Mesothelial cell of epicardium (in vitro differentiated cells): ENCODE data around the gene GIMAP4. TPM values are rescaled to one million over a fixed set of nuclear protein-coding genes. Genes with fewer than 3 reads are reported as not detected.

Experiments used
- DNase-seq, 2 experiments: peaks; one replicate each; pipeline ENCODE4 v3.0.0; 2021; ENCODE audit warnings: low spot score in 2 of 2; ENCODE audit not compliant: unreplicated experiment in 2 of 2
- H3K27ac Mint-ChIP-seq: 2 replicates; pipeline ENCODE4 v1.8.0; 2021; ENCODE audit warnings: mixed read lengths
- H3K27me3 Mint-ChIP-seq: 2 replicates; pipeline ENCODE4 v1.8.0; 2021; ENCODE audit warnings: low read depth, mixed read lengths
- H3K36me3 Mint-ChIP-seq: 2 replicates; pipeline ENCODE4 v1.8.0; 2021; ENCODE audit warnings: mixed read lengths
- H3K4me1 Mint-ChIP-seq: 2 replicates; pipeline ENCODE4 v1.8.0; 2021; ENCODE audit warnings: mixed read lengths
- H3K4me3 Mint-ChIP-seq: 2 replicates; pipeline ENCODE4 v1.8.0; 2021; ENCODE audit warnings: mild to moderate bottlenecking, moderate library complexity, mixed read lengths
- H3K9me3 Mint-ChIP-seq: 2 replicates; pipeline ENCODE4 v1.8.0; 2021; ENCODE audit warnings: mixed read lengths
- CTCF ChIP-seq: fragments of 200-600 bp; sonication (generic); IDR thresholded peaks from one replicate; pipeline ENCODE4 v1.5.0; 2021; ENCODE audit warnings: antibody characterized with exemption; ENCODE audit not compliant: unreplicated experiment
- total RNA-seq: library from RNA; stranded (reverse); gene quantifications from 3 replicates; pipeline ENCODE4 v1.2.1, GENCODE V29; 2021

GIMAP4 gene
- total RNA-seq, 1 donor from 2014 or later = not detected

- no peak for TF ChIP-seq CTCF
- Mint-ChIP-seq H3K36me3 (no peaks in the 10 kb centered on the region), H3K9me3 (peaks cover 45% of the 10 kb centered on the region), H3K4me1 (no peaks in the 10 kb centered on the region), H3K27me3 (no peaks in the 10 kb centered on the region), H3K27ac (no peak overlapping the region), H3K4me3 (no peak overlapping the region)
- DNase-seq = no peak
These were observed 13.6 kb downstream of the GIMAP4 start for GRCh38 chr7:150580638-150581394.

- no peak for DNase-seq
- Mint-ChIP-seq H3K4me1 (no peaks in the 10 kb centered on the region), H3K36me3 (no peaks in the 10 kb centered on the region), H3K9me3 (peaks cover 37% of the 10 kb centered on the region), H3K27me3 (no peaks in the 10 kb centered on the region), H3K27ac (no peak overlapping the region), H3K4me3 (no peak overlapping the region)
- no peak for TF ChIP-seq CTCF
These were observed 18.0 kb downstream of the GIMAP4 start for GRCh38 chr7:150585199-150585598.

GRCh38 chr7:150586068-150586784, 19.0 kb downstream of the GIMAP4 start:
- no peak for TF ChIP-seq CTCF

GRCh38 chr7:150586785-150587152, 19.6 kb downstream of the GIMAP4 start:
- H3K4me1 Mint-ChIP-seq = no peaks in the 10 kb centered on the region
- H3K9me3 Mint-ChIP-seq = peaks cover 41% of the 10 kb centered on the region
- H3K27ac Mint-ChIP-seq = no peak overlapping the region
- H3K27me3 Mint-ChIP-seq = no peaks in the 10 kb centered on the region
- no peaks in the 10 kb centered on the region for H3K36me3 Mint-ChIP-seq
- TF ChIP-seq CTCF = no peak
- no peak overlapping the region for H3K4me3 Mint-ChIP-seq
- DNase-seq = no peak

More at GRCh38 chr7:150586068-150586784, 19.0 kb downstream of the GIMAP4 start:
- Mint-ChIP-seq H3K9me3 (peaks cover 38% of the 10 kb centered on the region), H3K27ac (no peak overlapping the region), H3K36me3 (no peaks in the 10 kb centered on the region), H3K27me3 (no peaks in the 10 kb centered on the region), H3K4me3 (no peak overlapping the region), H3K4me1 (no peaks in the 10 kb centered on the region)
- DNase-seq = no peak

- Mint-ChIP-seq H3K4me1 (no peaks in the 10 kb centered on the region), H3K27me3 (no peaks in the 10 kb centered on the region)
These were observed 20.4 kb downstream of the GIMAP4 start for GRCh38 chr7:150587551-150587950.

More at GRCh38 chr7:150587551-150587950, 20.4 kb downstream of the GIMAP4 start:
- H3K4me3 Mint-ChIP-seq = no peak overlapping the region
- no peak for TF ChIP-seq CTCF
- peaks cover 43% of the 10 kb centered on the region for H3K9me3 Mint-ChIP-seq
- H3K27ac Mint-ChIP-seq = no peak overlapping the region
- DNase-seq = no peak
- H3K36me3 Mint-ChIP-seq = no peaks in the 10 kb centered on the region
